Neuron (in vitro differentiated cells): Measurements from ENCODE around the gene NUP93.
"Not testable (repeated sequence)": the region's sequence is repeated elsewhere in the genome, so short reads cannot be mapped to it uniquely, and the experiment has no call there.

Experiments
- H2AFZ ChIP-seq: one replicate; pipeline ENCODE4 v1.6.1; 2013; ENCODE audit warnings: low read depth, mild to moderate bottlenecking, inconsistent platforms, low read length, moderate library complexity
- H3K27me3 ChIP-seq: one replicate; pipeline ENCODE4 v1.6.1; 2013; ENCODE audit warnings: low read length; ENCODE audit not compliant: insufficient read depth
- H3K36me3 ChIP-seq: one replicate; pipeline ENCODE4 v1.6.1; 2013; ENCODE audit warnings: low read length; ENCODE audit not compliant: insufficient read depth
- H3K4me1 ChIP-seq: one replicate; pipeline ENCODE4 v1.6.1; 2013; ENCODE audit warnings: low read length; ENCODE audit not compliant: insufficient read depth
- H3K4me3 ChIP-seq: 2 replicates; pipeline ENCODE4 v1.5.1; 2013; ENCODE audit warnings: mild to moderate bottlenecking, low read length, moderate library complexity
- H3K9me3 ChIP-seq: one replicate; pipeline ENCODE4 v1.6.1; 2013; ENCODE audit warnings: low read length

NUP93 gene

GRCh38 chr16:56739378-56739777, 9.4 kb downstream of the NUP93 start:
- H3K36me3 ChIP-seq, H3K9me3 ChIP-seq, H3K4me1 ChIP-seq, H3K4me3 ChIP-seq, H2AFZ ChIP-seq, H3K27me3 ChIP-seq: not testable (repeated sequence)

GRCh38 chr16:56741399-56741798, 11.5 kb downstream of the NUP93 start:
- no peaks in the 10 kb centered on the region for H3K9me3 ChIP-seq
- no peaks in the 10 kb centered on the region for H3K36me3 ChIP-seq
- H2AFZ ChIP-seq: no peak overlapping the region
- no peak overlapping the region for H3K4me3 ChIP-seq
- H3K4me1 ChIP-seq: peaks cover 6% of the 10 kb centered on the region
- H3K27me3 ChIP-seq: no peaks in the 10 kb centered on the region

- no peaks in the 10 kb centered on the region for H3K36me3 ChIP-seq
- H3K4me1 ChIP-seq: peaks cover 7% of the 10 kb centered on the region
- H2AFZ ChIP-seq: no peak overlapping the region
- no peaks in the 10 kb centered on the region for H3K9me3 ChIP-seq
- H3K27me3 ChIP-seq: no peaks in the 10 kb centered on the region
- H3K4me3 ChIP-seq: no peak overlapping the region
These were observed 12.4 kb downstream of the NUP93 start for GRCh38 chr16:56742030-56742984.

- peaks cover 12% of the 10 kb centered on the region for H3K4me1 ChIP-seq
- no peak overlapping the region for H2AFZ ChIP-seq
- H3K27me3 ChIP-seq: no peaks in the 10 kb centered on the region
- no peak overlapping the region for H3K4me3 ChIP-seq
- peaks cover 1% of the 10 kb centered on the region for H3K36me3 ChIP-seq
- no peaks in the 10 kb centered on the region for H3K9me3 ChIP-seq
These were observed 13.9 kb downstream of the NUP93 start for GRCh38 chr16:56743840-56744239.

- Histone ChIP-seq H3K27me3 (no peaks in the 10 kb centered on the region), H3K36me3 (peaks cover 7% of the 10 kb centered on the region), H3K4me3 (no peak overlapping the region), H2AFZ (no peak overlapping the region), H3K4me1 (peaks cover 12% of the 10 kb centered on the region), H3K9me3 (no peaks in the 10 kb centered on the region)
These were observed 15.2 kb downstream of the NUP93 start for GRCh38 chr16:56744996-56745640.

- no peak overlapping the region for H2AFZ ChIP-seq
- no peaks in the 10 kb centered on the region for H3K27me3 ChIP-seq
- H3K9me3 ChIP-seq: no peaks in the 10 kb centered on the region
- H3K36me3 ChIP-seq: peaks cover 11% of the 10 kb centered on the region
- H3K4me1 ChIP-seq: peaks cover 5% of the 10 kb centered on the region
- no peak overlapping the region for H3K4me3 ChIP-seq
These were observed 17.6 kb downstream of the NUP93 start for GRCh38 chr16:56747486-56748045.

- no peak overlapping the region for H2AFZ ChIP-seq
- no peak overlapping the region for H3K4me3 ChIP-seq
- H3K9me3 ChIP-seq: no peaks in the 10 kb centered on the region
- H3K4me1 ChIP-seq: peaks cover 5% of the 10 kb centered on the region
- H3K27me3 ChIP-seq: no peaks in the 10 kb centered on the region
- H3K36me3 ChIP-seq: peaks cover 11% of the 10 kb centered on the region
These were observed 18.3 kb downstream of the NUP93 start for GRCh38 chr16:56748191-56748590.

GRCh38 chr16:56748826-56749225, 18.9 kb downstream of the NUP93 start:
- H3K36me3 ChIP-seq: peaks cover 12% of the 10 kb centered on the region
- no peak overlapping the region for H2AFZ ChIP-seq
- no peaks in the 10 kb centered on the region for H3K9me3 ChIP-seq
- no peaks in the 10 kb centered on the region for H3K27me3 ChIP-seq
- peaks cover 5% of the 10 kb centered on the region for H3K4me1 ChIP-seq
- no peak overlapping the region for H3K4me3 ChIP-seq

GRCh38 chr16:56749672-56750491, 20.0 kb downstream of the NUP93 start:
- H3K27me3 ChIP-seq: no peaks in the 10 kb centered on the region
- H3K4me3 ChIP-seq: no peak overlapping the region
- H3K36me3 ChIP-seq: peaks cover 14% of the 10 kb centered on the region
- H3K9me3 ChIP-seq: peaks cover 4% of the 10 kb centered on the region
- H2AFZ ChIP-seq: no peak overlapping the region
- peaks cover 5% of the 10 kb centered on the region for H3K4me1 ChIP-seq

- H3K4me1 ChIP-seq: no peaks in the 10 kb centered on the region
- peaks cover 4% of the 10 kb centered on the region for H3K9me3 ChIP-seq
- H2AFZ ChIP-seq: no peak overlapping the region
- H3K27me3 ChIP-seq: no peaks in the 10 kb centered on the region
- H3K4me3 ChIP-seq: no peak overlapping the region
- H3K36me3 ChIP-seq: peaks cover 14% of the 10 kb centered on the region
These were observed 23.5 kb downstream of the NUP93 start for GRCh38 chr16:56753410-56753809.

GRCh38 chr16:56755038-56755437, 25.1 kb downstream of the NUP93 start:
- Histone ChIP-seq H2AFZ (no peak overlapping the region), H3K36me3 (peaks cover 20% of the 10 kb centered on the region), H3K4me1 (no peaks in the 10 kb centered on the region), H3K4me3 (no peak overlapping the region), H3K27me3 (no peaks in the 10 kb centered on the region), H3K9me3 (peaks cover 4% of the 10 kb centered on the region)

GRCh38 chr16:56758432-56758831, 28.5 kb downstream of the NUP93 start:
- H2AFZ ChIP-seq: no peak overlapping the region
- H3K9me3 ChIP-seq: peaks cover 4% of the 10 kb centered on the region
- no peaks in the 10 kb centered on the region for H3K4me1 ChIP-seq
- H3K36me3 ChIP-seq: peaks cover 25% of the 10 kb centered on the region
- H3K27me3 ChIP-seq: no peaks in the 10 kb centered on the region
- no peak overlapping the region for H3K4me3 ChIP-seq
